Measurements from ENCODE around the gene CTNNA2. TPM values are rescaled to one million over a fixed set of nuclear protein-coding genes. Genes with fewer than 3 reads are reported as not detected.

The CTNNA2 gene
- polyA plus RNA-seq, 4 donors, result 3.1 to 5.2 (median 3.7) TPM

DNA sequence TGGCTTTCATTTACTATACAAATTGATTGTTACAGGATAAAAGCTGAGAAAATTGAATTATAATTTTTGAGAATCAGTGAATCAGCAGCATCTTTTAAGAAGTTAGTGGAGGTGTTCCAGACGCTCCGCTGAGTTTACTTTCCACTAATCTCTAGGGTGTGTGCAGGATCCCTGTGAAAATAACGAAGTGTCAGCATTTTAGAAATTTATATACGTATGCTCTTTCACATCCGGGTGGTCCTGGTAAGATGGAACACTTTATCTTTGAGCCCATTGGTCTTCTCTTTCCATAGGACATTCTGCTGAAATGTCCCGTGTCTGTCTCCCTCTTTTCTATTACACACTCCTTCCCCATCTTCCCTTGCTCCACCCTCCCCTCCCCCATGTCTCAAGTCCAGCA lies 1060.3 kb downstream of the CTNNA2 start:
- no peak for DNase-seq (ENCODE audit: low read depth in 4 of 4, low spot score in 2 of 4)

DNA sequence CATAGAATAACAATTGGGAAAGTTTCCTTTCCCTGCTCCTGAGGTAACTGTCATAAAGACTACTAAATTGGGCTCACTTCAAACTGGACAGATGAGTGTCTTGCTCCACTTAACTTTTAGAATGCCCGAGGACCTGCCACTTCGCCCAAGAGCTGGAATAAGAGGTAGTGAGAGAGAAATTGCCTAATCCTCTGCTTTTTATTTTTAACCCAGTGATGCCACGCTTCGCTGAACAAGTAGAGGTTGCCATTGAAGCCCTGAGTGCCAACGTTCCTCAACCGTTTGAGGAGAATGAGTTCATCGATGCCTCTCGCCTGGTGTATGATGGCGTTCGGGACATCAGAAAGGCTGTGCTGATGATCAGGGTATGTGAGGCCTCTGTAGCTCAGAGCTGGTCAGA lies 1061.1 kb downstream of the CTNNA2 start:
- no peak for DNase-seq (ENCODE audit: low read depth in 4 of 4, low spot score in 2 of 4)

DNA sequence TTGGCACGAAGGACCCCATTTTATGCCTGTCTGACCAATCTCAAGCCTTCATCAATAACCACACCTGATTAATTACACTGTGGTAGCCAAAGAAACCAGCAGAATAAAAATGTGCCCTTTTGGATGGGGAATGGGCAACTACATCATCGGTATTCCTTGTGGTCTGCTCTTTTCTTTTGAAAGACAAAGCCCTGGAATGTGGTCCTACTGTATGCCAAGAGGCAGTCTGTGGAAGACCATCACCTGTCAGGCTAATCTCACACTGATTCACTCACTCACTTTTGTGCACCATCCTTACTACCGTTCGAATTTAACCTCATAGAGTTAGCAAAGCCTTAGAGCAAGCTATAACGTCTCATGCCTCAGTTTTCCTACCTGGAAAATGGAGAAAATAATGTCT lies 1066.9 kb downstream of the CTNNA2 start:
- no peak for DNase-seq (ENCODE audit: low read depth in 4 of 4, low spot score in 2 of 4)

DNA sequence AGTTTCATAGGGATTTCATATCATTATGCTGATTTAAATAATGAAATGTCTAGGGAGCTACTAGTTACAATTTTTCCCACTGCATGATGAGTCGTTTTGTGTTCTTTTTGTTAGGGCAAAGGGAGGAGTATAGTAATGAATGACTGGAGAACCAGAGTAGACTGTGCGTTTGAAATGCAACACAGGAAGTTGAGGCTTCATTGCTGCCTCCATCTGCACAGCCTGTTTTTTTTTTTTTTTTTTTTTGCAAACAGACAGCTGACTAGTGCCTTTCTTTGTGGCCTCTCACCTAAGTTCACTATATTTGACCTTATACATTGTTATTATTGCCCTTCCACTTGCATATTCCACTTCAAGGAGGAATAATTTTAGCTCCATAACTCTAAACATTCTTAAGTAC lies 1078.4 kb downstream of the CTNNA2 start:
- no peak for DNase-seq (ENCODE audit: low read depth in 4 of 4, low spot score in 2 of 4)

DNA sequence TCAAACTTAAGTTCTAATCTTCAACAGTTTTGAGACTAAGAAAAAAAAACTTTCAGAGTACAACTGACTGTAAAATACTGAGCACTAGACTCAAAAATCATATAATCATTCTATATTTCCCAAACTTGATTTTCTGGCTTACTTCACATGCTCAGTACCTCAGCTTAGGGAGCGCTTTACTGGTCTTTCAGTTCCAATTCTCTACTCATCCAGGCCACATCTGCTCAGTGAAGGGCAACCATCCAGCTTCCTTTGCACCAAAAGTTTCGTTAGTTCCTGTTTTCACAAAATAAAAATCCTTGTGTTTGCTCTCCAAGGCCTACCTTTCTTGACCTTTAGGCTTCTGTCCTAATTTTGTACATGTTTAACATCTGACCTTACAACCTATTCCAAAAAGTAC lies 1079.3 kb downstream of the CTNNA2 start:
- DNase-seq (ENCODE audit: low read depth in 4 of 4, low spot score in 2 of 4), result no peak

DNA sequence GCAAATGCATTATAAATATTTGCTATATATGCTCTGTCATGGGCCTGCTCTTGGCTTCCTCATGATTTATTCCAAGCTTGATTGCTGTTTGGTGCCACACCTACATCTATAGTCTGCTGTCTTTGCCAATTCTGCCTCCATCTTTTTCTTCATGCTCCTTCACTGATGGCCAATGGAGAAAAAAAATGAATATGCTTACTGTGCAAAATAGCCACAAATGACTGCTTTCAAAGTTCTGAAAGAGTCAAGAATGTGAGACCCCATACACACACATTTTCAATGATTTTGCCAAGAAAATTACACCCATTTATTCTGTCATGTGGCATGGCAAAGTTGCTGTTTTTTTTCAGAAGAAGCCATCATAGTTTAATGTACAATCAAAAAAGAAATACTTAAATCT lies 1097.3 kb downstream of the CTNNA2 start:
- no peak for DNase-seq (ENCODE audit: low read depth in 4 of 4, low spot score in 2 of 4)

DNA sequence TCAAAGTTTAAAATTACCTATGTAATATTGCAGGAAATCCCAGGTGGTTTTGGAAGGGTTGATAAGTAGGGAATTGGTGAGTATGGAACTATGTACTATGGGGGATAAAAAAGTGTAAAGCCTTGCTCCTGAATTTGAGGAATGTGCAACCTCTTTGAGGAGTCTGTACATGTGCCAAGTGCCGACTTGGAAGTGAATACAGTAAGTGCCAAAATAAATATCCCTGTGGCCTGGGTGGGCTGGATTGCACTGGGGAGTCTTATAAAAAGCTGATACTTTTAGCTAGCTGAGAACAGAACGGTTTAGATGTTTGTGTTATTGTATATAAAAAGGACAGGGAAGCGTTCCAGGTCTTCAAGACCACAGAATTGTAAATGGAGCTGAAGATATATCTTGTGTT lies 1108.8 kb downstream of the CTNNA2 start:
- DNase-seq (ENCODE audit: low read depth in 4 of 4, low spot score in 2 of 4), result no peak

DNA sequence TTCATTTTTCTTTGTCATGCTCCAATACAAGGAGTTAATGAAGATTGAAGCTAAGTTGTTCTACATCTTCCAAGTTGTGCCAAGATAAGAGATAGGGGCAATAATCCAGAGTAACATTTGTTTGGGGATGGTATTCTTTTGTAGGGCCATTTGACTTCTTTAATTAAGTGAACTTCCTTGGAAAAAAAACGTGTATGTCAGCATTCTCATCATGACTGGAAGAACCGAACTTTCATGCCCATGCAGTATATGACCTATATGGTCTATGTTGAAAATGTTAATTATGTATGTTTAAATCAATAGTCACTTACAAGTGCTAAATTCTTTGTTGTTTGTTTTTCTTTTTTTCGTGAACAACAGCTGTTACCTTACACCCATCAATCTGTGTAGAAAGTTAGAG lies 1111.2 kb downstream of the CTNNA2 start:
- no peak for DNase-seq (ENCODE audit: low read depth in 4 of 4, low spot score in 2 of 4)

DNA sequence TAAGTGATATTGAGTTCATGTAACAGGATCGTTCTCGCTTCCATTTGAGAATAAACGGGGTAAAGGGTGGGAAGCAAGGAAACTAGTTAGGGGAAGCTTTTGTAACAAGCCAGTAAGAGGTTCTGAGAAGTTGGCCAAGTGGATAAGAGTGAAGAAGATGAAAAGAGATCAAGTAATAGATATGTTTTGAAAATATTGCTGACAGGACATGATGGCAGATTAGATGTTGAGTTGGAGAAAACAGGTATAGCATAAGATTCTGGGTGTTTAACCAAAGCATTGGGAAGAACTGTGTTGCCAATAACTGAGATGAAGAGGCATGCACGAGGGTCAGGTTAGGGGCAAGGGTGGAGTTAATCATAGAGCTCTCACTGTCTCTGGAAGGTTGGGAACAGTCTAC lies 1121.7 kb downstream of the CTNNA2 start:
- no peak for DNase-seq (ENCODE audit: low read depth in 4 of 4, low spot score in 2 of 4)

DNA sequence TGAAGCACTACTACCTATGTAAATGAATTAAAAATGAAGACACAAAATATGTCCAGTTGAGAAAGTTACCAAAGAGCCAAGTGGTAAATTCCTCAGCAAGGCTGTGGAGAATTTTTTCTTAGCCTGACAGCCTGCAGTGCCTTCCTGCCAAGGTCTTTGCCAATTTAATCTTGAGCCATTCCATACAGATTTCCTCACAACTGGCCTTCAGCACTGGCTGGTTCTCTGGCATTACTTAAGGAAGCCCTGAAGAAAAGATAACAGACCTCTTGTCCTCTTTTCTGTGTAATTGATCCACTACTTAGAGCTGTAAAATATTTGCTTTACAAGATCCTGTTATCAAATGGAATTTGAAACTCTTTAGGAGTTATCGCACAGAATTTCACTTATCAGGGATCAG lies 1125.9 kb downstream of the CTNNA2 start:
- no peak for DNase-seq (ENCODE audit: low read depth in 4 of 4, low spot score in 2 of 4)

DNA sequence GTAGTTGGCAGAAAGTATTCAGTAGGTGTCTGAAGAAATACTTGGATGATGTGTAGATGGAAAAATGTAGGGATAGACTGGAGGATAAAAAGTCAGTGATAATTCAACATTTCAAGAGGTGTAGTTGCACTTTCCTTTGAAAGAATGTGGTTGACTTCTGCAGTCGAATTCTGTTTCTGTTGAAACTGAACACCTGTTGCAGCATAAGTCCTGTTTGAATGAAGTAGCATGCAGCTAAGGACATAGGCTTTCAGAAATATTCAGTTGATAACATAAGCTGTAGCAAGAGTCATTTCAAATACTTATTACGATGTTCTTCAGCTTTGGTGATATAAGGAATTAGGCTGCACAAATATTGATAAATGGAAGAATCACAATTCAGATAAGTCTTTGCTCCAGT lies 1129.6 kb downstream of the CTNNA2 start:
- no peak for DNase-seq (ENCODE audit: low read depth in 4 of 4, low spot score in 2 of 4)

DNA sequence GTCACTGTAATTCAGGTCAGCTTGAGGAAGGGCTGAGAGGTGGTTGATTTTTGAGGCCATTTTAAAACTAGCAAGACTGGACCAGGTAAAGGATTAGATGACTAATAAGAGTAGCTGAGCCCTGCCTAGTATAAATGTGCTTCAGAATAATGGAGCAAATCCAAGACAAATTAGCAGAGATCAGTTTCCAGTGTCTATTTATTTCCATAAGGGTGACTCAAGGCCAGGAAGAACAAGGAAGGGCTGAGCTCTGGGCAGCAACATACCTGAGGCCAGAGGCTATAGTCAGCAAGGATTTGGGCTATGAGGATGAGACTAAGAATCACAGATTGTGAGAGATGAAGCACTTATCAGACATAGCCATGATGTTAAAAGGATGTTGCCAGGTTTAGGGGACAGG lies 1130.7 kb downstream of the CTNNA2 start:
- DNase-seq (ENCODE audit: low read depth in 4 of 4, low spot score in 2 of 4), result no peak

DNA sequence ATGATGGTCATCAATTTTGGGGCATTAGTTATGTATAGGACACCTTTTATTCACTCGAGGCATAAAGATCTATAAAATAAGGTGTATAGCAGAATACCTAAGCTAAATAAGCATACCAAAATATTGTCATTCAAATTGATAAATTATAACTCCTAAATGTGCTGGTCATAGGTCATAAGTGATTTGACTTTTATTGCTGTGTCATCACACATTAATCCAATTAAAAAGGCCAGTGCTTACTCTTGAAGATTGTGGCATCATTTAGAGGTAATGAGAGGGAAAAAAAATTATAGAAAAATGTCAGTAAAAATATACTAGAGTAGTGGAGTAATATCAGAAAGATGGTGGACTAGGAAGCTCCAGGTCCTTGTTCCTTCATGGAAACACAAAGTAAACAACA lies 1138.6 kb downstream of the CTNNA2 start:
- DNase-seq (ENCODE audit: low read depth in 4 of 4, low spot score in 2 of 4), result no peak

DNA sequence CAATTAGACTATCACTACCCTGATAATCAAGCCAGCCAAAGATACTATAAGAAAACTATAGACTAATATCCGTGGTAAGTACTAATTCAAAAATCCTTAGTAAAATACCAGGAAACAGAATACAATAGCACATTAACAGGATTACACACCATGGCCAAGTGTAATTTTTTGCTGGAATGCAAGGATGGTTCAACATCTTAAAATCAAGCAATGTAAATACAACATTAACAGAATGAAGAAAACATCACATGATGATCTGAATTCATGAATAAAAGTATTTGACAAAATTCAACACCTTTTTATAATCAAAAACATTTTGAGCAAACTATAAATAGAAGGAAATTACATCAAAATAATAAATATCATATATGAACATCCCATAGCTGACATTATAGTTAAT lies 1142.4 kb downstream of the CTNNA2 start:
- no peak for DNase-seq (ENCODE audit: low read depth in 4 of 4, low spot score in 2 of 4)

DNA sequence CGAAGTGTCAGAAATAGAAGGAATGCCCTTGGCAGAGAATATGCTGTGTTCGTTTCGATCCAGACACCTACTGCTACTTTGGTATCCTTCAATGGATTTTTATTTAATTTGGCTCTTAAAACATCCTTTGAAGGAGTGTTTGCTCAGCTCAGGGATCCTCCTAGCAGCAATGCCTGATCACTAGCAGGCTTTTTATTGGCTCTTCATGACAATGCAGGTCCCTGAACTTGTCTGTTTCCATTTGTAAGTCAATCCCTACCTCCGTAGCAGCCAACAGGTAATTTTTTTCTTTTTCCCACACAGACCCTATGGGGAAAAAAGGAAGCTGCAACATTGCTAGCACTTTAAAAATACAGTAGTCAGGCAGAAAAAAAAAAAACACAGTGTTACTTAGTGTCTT lies 1157.9 kb downstream of the CTNNA2 start:
- no peak for DNase-seq (ENCODE audit: low read depth in 4 of 4, low spot score in 2 of 4)

DNA sequence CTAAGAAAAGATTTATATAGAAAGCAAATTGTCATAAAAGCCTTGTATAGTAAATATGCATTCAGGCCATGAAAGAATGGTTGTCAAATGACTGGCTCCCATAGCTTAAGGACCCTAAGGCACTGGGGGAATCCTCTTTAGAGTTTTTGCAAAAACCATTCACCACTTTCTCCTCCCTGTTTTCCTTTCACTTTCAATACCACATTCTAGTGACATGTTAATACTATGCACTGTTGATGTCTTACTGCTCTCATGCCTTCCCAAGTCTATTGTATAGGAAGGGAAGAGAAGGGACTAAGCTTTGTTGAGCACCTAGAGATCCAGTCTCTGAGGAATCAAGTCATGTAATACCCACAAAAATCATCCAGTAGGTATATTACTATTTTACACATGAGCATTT lies 1174.7 kb downstream of the CTNNA2 start:
- DNase-seq (ENCODE audit: low read depth in 4 of 4, low spot score in 2 of 4), result no peak

DNA sequence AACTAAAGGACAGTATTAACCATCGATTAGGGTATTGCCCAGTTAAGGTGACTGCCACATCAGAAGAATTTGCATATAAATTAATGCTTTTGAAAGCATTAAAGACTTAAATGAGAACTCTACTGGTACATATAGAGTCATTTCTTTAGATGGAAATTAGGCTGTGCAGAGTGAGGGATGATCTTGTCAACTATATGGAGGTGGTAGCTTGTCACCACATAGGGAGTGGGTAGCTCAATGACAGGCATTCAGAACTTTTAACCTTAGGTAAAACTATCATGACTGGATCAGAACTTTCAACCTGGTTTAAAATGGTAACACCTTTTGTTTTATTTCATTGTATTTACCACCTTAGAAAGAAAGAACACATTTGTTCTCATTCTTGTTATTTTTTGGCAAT lies 1176.3 kb downstream of the CTNNA2 start:
- DNase-seq (ENCODE audit: low read depth in 4 of 4, low spot score in 2 of 4), result no peak
